ENCODE data around the gene LCP2.

Gene LCP2

DNA sequence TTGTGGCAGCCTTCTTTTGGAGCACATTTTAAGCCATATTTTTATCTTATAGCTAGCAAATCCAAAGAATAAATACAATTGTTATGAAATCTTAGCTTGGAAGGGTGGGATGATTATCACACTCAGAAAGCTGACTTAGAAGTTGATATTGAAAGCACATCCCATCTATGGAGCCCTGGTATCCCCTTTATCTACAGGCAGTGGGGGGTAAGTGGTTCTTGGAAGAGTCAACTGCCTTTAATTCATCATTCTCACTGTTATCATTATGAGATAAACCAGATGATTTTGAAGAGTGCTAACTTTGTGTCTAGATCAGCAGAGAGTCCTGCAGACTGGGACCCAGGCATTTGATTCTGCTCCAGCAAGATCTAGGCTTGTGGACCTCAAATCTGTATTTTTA is 3.0 kb downstream of the LCP2 start:
- DNase-seq = no peak

- no peak for DNase-seq
Observed at GRCh38 chr5:170294057-170294456, 3.5 kb downstream of the LCP2 start.

DNA sequence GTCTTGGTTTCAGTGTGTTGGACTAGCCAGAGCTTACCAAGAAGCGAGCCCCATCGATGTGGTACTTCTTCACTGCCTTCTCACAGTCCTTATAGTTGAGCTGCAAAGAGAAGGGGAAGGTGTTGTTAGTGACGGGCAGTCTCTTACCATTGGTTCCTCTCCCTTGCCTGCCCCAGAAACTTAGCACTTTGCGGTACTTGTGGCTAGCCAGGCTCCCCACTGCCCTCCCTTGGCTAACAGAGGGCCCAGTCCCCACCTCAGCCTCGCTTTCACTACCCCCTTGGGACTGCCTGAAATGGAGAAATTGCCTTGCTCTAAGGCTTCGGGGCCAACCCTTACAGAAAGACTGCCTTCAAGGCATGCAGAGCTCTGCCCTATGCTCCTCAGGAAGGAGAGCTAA is 4.3 kb downstream of the LCP2 start:
- DNase-seq = peak; percentile 97

DNA sequence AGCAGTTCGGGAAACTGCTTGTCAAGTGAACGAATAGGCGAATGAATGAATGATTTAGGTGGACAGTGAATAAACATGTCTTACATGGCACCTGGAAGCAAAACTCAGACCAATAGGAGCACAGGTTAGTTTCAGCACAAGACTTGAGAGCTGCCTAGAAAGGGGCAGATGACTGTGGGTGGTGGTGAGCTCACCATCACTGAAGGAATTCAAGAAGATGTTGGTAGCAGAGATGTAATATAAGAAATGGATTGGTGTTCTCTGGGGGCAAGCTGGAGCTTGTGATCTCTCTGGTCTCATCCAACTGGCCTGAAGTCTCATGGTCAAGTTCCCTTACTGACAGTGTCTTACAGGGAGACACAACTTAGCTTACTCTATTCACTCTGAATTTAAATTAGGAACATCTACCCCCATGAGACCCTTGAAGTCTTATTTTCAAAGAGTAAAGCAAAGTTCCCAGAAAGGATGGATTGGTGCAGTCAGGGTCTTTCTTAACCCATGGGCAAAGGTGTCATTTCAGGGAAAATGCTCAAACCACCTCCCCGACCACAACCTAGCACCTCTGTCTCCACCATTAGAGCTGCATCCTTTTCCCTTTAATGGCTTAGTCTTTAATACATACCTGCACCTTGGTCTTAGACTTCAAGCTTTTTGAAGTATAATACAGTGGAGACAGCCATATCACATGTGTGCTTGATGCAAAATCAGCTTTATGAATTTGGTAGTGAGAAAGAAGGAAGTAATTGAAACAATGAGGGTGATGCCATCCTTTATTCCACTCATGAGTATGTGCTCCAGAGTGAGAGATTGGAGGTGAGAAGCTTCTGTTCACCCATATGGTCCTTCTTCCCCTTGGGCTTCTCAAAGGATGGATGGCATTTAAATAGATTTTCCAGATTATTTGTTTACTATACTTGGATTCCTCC is 5.1 kb downstream of the LCP2 start:
- no peak for DNase-seq

DNA sequence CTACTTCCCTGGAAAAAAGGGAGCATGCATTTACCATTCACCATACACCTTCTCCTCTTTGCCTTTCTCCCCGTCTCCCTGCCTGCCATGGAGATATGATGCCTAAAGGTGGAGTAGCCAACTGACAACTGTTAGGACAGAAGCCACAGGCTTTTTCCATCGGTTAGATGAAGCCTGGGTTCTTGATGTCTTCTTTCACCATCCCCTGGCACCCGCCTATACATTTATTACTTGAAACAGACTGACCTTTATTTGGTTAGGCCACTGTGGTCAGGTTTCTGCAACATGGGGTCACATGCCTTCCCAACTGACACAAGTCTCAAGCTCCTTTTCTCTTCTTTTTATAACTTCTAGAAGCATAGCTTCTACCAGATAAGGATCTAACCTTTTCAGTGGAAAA is 7.1 kb downstream of the LCP2 start:
- DNase-seq = peak; percentile 93

DNA sequence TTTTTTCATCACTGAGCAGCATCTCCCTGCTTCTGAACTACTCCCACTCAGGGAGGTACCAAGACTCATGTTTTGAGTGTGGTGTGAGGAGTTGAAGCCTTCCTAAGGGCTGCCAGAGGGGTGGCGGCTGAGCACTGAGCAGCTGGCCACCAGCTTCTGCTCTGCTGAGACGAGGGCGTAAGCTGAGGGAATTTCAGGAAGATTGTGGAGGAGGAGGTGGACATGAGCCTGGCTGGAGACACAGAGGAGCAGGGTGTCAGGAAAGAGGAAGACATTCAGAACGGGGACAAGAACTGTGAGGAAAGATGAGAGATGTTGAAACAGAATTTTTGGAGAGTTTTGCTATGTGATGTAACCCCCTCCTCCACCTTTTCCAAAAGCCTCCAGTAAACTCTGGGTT is 7.8 kb downstream of the LCP2 start:
- peak; percentile 29 for DNase-seq

- no peak for DNase-seq
Observed at GRCh38 chr5:170289121-170289520, 8.5 kb downstream of the LCP2 start.

DNA sequence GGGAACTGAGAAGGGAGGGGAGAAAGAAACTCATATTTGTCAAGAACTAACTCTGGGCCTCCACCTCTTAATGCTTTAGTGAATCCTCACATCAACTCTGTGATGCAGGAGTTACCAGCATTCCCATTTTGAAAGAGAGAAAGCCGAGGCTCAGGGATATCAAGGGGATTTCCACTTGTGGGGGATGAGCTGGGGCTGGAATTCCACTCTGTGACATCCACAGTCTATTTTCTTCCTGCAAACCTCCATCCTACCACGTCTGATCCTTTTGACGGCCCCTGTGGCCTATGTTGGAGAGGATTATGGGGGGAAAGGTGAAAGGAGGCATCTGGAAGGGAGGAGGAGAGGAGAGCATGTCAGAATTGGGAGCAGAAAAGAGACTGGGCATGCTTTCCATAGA is 9.0 kb downstream of the LCP2 start:
- no peak for DNase-seq

GRCh38 chr5:170288151-170288550 is 9.4 kb downstream of the LCP2 start:
- DNase-seq = no peak

GRCh38 chr5:170287532-170287931 is 10.0 kb downstream of the LCP2 start:
- peak; percentile 25 for DNase-seq

DNA sequence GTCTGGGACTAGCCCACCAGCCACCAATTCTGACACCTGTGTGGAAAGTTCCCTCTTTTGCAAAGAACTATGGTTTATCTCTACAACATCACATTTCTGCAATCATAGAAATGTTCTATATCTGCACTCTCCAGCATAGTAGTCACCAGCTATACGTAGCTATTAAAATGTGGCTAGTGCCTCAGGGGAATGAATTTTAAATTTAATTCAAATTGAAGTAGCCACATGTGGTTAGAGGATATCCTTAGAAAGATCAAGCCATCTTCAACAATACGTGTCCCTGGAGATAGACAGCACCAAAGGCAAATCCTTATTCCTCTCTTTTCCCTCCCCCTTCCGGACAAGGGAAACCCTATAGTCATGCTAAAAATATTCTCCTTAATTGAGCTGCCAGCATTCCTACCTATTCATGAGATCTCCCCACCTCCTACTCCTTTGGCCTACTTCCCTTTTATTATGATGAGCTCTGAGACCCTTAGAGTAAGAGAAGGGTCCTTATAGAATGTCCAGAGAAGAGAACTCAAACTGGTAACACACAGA is 11.1 kb downstream of the LCP2 start:
- no peak for DNase-seq

DNA sequence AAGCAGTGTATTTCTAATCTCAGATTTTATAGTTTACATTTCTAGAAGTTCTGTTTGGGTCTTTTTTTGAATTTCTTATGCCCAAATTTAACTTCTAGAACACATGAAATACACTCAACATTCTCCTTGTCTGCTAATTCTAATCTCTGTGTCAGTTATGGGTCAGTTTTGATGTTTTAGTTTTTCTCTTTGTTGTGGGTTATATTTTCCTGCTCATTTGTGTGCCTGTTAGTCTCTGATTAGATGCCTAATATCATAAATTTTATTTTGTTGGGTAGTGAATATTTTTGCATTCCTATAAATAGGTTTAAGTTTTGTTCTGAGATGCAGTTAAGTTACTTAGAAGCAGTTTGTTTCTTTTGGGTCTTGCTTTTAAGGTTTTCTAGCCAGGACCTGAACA is 12.4 kb downstream of the LCP2 start:
- DNase-seq = no peak

- DNase-seq = no peak
Observed at GRCh38 chr5:170284231-170284630, 13.3 kb downstream of the LCP2 start.

- DNase-seq = no peak
Observed at GRCh38 chr5:170283296-170283695, 14.3 kb downstream of the LCP2 start.

DNA sequence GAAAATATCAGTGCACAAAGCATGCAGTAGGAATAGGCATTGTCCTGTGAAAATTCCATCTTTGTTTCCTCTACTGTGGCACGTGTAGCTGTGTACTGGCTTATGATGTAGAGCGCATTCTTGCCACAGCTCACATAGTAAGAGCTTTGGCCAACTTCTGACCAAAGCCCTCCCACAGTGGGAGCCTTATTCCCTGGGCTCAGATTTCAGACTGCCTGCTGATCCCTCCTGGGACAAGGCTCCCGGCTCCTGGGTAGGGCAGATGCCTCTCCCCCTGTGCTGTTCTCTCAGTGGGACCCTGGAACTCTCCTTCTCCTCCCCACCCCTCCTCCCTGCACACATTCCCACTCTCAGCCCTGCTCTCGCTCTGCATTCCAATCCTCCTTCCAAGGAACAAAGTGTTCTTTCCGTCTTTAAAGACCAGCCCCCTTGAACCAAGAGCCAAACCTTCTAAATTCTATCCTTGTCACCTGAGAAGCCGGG is 17.5 kb downstream of the LCP2 start:
- DNase-seq = no peak

GRCh38 chr5:170279459-170279817 is 18.1 kb downstream of the LCP2 start:
- no peak for DNase-seq

DNA sequence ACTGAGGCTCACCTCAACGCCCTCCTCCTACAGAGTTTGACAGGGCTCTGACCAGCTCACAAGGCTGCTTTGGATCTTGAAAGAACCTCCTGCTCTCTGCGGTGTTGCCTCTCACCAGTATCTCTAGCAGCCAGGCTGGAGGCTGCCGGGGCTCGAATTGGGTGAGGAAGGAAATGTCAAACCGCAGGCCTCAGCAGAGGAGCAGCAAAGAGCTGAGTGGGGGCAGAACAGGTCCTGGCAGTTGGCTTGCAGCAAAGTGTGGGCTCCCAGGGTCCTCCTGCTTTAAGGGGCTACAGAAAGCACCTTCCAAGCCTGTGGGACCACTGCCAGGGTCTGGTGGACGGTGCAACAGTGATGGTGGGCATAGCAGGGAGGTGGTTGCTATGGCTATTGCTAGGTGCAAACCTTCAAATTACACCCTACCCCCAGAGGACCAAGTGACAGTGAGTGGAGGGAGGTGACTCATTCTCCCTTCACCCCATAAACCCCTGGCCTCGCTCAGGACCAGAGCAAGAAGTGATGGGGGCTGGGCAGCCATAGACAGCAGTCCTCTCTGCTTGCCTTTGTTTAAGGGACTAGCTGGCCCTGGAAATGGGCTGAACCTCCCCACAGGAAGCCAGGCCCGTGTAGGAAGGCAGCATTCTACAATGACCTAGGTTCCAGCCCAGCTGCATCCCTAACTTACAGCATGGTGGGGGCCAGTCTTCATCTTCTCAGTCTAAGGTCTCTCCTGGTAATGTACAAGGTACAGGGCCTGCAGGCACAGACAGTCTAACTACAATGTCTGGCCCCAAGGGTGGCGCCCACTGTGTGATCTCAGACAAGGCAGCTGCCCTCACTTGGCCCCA is 18.7 kb downstream of the LCP2 start:
- peak; percentile 96 for DNase-seq

GRCh38 chr5:170277867-170278281 is 19.7 kb downstream of the LCP2 start:
- DNase-seq = no peak

DNA sequence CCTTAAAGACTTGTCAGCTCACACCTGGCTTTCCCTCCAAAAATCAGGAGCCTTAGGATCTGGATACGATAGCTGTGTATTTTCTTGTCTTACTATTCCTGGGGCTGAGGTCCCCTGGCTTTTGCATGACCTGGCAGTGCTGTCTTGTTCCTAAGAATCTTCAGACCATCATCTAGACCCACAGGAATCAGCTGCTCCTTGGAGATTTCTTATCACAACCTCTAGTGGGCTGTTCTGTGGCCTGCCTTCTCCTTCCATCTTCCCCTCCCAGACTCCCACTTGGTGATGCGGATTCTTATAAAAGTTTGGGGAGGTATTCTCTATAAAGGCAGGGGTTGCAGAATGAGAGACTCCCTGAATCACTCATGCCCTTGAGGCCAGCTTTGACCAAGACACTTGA is 21.4 kb downstream of the LCP2 start:
- DNase-seq = no peak

DNA sequence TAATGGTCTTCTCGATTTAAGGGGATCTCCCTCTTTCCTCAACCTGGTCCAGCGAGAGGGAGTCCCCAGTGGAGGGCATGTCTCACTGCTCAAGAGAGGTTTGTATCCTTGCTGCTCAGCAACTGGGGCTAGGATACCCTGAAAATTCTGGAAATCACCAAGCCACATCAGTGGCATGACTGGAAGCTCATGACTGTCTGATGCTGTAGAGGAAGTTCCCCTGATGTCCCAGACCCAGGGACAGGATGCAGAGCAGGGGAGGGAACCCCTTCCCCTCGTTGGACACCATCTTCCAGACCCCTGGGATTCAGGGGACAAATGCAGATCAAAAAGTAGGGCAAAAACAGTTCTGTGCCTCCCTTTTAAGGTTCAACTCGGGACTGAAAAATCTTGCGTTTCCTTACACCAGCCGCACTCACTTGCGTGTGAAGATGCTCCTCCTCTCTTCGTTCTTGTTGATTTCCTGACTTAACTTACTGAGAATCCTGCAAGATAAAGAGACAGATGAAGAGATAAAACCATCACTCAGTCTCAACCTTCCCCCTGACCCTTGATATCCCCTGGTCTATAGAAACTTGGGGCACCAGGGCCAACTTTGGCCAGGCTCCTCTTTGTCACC is 22.1 kb downstream of the LCP2 start:
- DNase-seq = no peak

DNA sequence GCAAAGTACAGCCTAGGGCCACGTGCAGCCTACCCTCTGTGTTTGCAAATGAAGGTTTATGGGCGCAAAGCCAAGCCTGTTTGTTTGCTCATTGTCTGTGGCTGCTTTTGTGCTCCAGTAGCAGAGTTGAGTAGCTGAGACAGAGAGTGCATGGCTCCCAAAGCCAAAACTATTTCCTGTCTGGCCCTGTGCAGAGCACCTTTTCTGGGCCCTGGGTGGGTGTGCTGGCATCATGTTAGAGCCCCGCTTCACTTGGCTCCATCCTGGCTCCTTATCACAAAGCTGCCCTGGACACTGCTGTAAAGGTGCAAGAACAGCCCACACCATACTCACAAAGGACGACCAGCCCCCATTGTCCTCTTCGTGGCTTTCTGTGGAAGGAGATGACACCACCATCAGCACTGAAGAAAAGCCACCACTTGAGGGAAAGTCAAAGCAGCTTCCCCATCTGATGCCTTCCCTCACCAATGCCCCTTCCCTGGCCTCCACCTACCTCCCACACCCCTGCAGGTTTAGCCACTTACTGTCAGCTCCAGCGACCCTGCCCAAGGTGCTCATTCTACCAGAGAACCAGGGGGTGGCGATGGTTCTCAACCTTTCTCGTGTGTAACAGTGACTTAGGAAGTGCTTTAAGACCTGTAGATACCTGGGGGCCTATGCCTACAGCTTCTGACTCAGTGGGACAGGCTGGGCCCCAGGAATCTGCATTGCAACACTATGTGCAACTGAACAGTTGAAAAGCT is 23.4 kb downstream of the LCP2 start:
- DNase-seq = peak; percentile 10

GRCh38 chr5:170270293-170271069 is 27.1 kb downstream of the LCP2 start:
- DNase-seq = no peak

Data from GF-D8 (cell line).